ENCODE measurements around the gene B3GLCT.

DNA sequence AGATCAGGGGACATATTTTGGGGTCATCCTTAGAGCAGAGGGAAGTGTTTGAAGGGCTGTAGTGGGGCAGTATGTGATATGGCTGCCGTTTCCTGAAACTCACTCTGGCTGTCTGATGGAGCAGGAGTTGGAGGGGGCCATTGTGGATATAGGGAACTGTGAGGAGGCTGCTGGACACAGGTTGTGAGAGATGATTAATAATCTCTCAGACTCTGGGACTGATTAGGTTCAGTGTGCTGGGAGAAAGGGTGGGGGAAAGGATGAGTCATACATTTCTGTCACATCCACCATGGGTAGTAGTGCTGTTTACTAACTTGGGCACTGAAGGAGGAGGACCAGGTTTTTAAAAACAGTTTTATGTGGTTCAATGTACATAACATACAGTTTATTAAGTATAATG, 4.8 kb downstream of the B3GLCT start:
- TF ChIP-seq CTCF (IDR thresholded peaks at IDR 0.05) (no peak), POLR2A (IDR thresholded peaks at IDR 0.05) (no peak)

All from esophagus squamous epithelium (tissue), 4 donors.